ENCODE measurements around the gene GOLGA8T. TPM values are rescaled to one million over a fixed set of nuclear protein-coding genes. Genes with fewer than 3 reads are reported as not detected.
"Not testable (repeated sequence)": the region's sequence is repeated elsewhere in the genome, so short reads cannot be mapped to it uniquely, and the experiment has no call there.

GOLGA8T gene
- total and polyA plus RNA-seq, 2 experiments from 2014 or later, result 0.42 TPM; not detected in 1

DNA sequence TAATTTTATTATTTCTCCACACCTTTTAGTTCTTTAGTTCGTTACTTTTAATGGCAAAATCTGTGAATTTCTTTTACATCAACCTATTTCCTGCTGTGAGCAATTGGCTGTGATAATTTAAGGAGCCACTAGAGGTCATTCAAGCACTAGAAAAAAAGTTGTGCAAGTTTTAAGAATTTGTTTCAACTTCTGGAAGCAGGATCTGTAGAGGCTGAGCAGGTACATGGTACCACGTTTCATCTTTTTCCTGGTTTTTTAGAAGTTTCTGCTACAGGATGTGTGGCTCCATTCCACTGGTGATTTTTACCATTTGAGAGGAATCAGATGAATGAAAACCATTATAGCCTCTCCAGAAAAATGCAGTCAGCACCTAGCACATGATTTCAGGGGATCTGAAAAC is 4.8 kb upstream of the GOLGA8T start:
- H3K36me3 ChIP-seq (ENCODE audit: insufficient read depth); H3K79me2 ChIP-seq (replicated peaks; ENCODE audit: insufficient read depth); H3K27me3 Mint-ChIP-seq (ENCODE audit: insufficient read depth, low read depth, poor library complexity); H3K4me3 Mint-ChIP-seq; H3F3A ChIP-seq (replicated peaks; ENCODE audit: low read depth); H3K27me3 ChIP-seq (ENCODE audit: insufficient read depth); H3K9me3 Mint-ChIP-seq; H3K4me1 ChIP-seq (ENCODE audit: insufficient read depth); H3K4me2 ChIP-seq; H4K20me1 ChIP-seq (replicated peaks; ENCODE audit: insufficient read depth); H3K4me3 ChIP-seq; H3K36me3 Mint-ChIP-seq (ENCODE audit: low read depth); H3K9me2 ChIP-seq (ENCODE audit: insufficient read depth); H3K27ac Mint-ChIP-seq; H3K27ac ChIP-seq (ENCODE audit: low read depth); ATAC-seq; H3K4me1 Mint-ChIP-seq; H2AFZ ChIP-seq: not testable (repeated sequence)
- peak; percentile 7 for DNase-seq (ENCODE audit: low spot score)
- TF ChIP-seq CTCF (conservative IDR thresholded peaks at IDR 0.05; ENCODE audit: low read depth in 2 of 2), result peak in 1 of 2 experiments; percentile 36; a peak in 1 of 4 replicates

DNA sequence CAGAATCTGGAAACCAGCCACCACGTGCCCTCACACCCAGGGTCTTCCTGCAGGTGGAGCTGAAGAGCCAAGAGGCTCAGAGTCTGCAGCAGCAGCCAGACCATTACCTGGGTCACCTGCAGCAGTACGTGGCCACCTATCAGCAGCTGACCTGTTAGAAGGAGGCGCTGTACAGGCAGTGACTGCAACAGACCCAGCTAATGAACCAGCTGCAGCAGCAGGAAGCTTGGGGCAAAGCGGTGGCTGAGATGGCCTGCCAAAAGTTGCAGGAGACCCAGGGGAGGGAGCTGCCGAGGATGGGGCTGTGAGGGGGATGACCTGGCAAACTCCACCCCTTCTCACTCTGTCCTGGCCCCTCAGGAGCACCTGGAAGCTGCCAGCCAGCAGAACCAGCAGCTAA is 8.4 kb downstream of the GOLGA8T start:
- H3K36me3 ChIP-seq (ENCODE audit: insufficient read depth); H2AFZ ChIP-seq; H3K4me3 Mint-ChIP-seq; H3K4me2 ChIP-seq; H3K4me3 ChIP-seq; H3K27me3 ChIP-seq (ENCODE audit: insufficient read depth); H3K9me2 ChIP-seq (ENCODE audit: insufficient read depth); H3K79me2 ChIP-seq (replicated peaks; ENCODE audit: insufficient read depth); H3K36me3 Mint-ChIP-seq (ENCODE audit: low read depth); H3K4me1 ChIP-seq (ENCODE audit: insufficient read depth); DNase-seq (ENCODE audit: low spot score); H3K9me3 Mint-ChIP-seq; H3K27ac Mint-ChIP-seq; ATAC-seq; H3F3A ChIP-seq (replicated peaks; ENCODE audit: low read depth); H4K20me1 ChIP-seq (replicated peaks; ENCODE audit: insufficient read depth); H3K27me3 Mint-ChIP-seq (ENCODE audit: insufficient read depth, low read depth, poor library complexity); H3K4me1 Mint-ChIP-seq; H3K27ac ChIP-seq (ENCODE audit: low read depth): not testable (repeated sequence)
- TF ChIP-seq CTCF (conservative IDR thresholded peaks at IDR 0.05; ENCODE audit: low read depth in 2 of 2), result 0 out of 4 replicates have a peak, but pooled peaks of 1 of the 2 experiments have one; percentile 21

DNA sequence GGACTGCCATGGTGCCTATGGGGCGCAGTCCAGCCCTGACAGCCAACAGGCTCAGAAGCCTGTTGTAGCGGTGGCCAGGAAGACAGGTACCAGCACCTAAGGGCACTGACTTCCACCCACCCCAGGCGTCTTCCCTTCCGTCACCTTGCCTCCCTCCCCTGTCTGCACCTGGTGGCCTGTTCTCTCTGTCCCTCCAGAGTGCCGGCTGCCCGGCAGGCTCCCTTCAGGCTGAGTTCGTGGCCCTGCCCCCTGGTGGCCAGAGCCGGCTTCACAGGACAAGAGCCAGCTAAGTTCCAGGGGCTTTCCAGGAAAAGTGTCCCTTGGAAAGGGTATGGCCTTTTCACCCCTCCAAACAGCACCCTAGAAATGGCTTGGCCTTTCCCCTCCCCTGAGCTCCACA is 15.0 kb downstream of the GOLGA8T start:
- not testable (repeated sequence) for H3K4me2 ChIP-seq; H2AFZ ChIP-seq; H3K36me3 ChIP-seq (ENCODE audit: insufficient read depth); H3K4me1 ChIP-seq (ENCODE audit: insufficient read depth); DNase-seq (ENCODE audit: low spot score); H3F3A ChIP-seq (replicated peaks; ENCODE audit: low read depth); H3K27me3 ChIP-seq (ENCODE audit: insufficient read depth); H3K9me3 Mint-ChIP-seq; H3K27me3 Mint-ChIP-seq (ENCODE audit: insufficient read depth, low read depth, poor library complexity); H3K4me3 ChIP-seq; H3K4me3 Mint-ChIP-seq; H3K4me1 Mint-ChIP-seq; H3K79me2 ChIP-seq (replicated peaks; ENCODE audit: insufficient read depth); H3K27ac Mint-ChIP-seq; H3K36me3 Mint-ChIP-seq (ENCODE audit: low read depth); H3K9me2 ChIP-seq (ENCODE audit: insufficient read depth); H4K20me1 ChIP-seq (replicated peaks; ENCODE audit: insufficient read depth); H3K27ac ChIP-seq (ENCODE audit: low read depth)
- peak; percentile 79 for ATAC-seq

DNA sequence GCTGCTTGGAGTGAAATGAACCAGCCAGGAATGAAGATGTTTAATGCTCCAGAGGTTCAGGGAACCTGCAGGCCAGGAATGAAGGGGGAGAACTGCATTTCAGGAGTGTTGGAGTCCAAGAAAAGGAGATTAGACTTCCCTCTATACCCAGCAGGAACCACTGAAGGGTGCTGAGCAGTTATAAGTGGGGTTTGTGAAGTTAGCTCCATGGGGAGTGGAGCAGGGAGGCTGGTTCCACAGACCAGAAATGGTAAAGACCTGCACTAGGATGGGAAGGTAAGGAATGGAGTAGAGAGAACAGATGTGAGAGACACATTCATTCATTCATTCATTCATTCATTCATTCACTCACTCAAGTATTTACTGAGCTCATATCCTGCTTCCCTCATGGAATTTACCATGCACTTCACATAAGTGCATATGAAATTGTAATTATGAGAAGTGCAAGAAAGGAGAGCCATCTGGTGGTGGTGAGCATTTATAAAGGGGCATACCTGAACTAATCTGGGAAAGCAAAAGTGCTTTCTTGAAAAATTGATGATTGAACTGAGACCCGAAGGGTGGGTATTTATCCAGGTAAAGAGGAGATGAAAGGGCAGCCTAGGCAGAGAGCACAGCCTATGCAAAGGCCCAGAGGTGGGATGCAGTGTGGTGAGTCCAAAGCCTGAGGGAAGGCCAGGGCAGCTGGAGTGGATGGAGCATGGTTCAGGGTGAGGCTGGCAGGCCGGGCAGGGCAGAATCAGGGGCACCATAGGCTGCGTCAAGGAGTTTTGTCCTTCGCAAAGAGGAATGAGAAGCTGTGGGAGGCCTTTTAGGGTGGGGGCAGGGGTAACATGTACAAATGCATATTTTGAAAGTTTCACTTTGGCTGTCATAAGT is 27.9 kb downstream of the GOLGA8T start:
- not testable (repeated sequence) for H3K27me3 ChIP-seq (ENCODE audit: insufficient read depth); H3K9me2 ChIP-seq (ENCODE audit: insufficient read depth); H3K79me2 ChIP-seq (replicated peaks; ENCODE audit: insufficient read depth); H3K27ac Mint-ChIP-seq; ATAC-seq; H3K4me3 Mint-ChIP-seq; H3K4me1 ChIP-seq (ENCODE audit: insufficient read depth); H3K27ac ChIP-seq (ENCODE audit: low read depth); H3K27me3 Mint-ChIP-seq (ENCODE audit: insufficient read depth, low read depth, poor library complexity); H3F3A ChIP-seq (replicated peaks; ENCODE audit: low read depth); H3K4me3 ChIP-seq; H4K20me1 ChIP-seq (replicated peaks; ENCODE audit: insufficient read depth); H3K36me3 Mint-ChIP-seq (ENCODE audit: low read depth); H2AFZ ChIP-seq; H3K9me3 Mint-ChIP-seq; H3K4me2 ChIP-seq; H3K36me3 ChIP-seq (ENCODE audit: insufficient read depth); H3K4me1 Mint-ChIP-seq; DNase-seq (ENCODE audit: low spot score)

DNA sequence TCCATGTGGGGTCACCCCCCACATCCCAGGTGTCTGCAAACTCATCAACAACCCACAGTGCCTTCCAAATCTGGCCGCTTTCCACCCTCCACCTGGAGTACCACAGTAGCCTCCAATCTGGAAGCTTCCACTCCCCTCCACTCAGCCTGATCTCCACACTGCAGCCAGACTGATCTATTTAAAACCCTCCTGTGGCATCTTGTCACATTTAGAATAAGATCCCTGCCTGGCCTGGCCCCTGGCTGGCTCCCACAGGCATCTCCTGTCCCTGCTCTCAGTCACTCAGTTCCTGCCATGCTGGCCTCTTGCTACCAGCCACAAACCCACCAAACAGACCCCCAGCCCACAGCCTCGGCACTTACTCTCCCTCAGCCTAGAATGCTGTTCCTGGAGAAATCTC is 28.9 kb downstream of the GOLGA8T start:
- not testable (repeated sequence) for ATAC-seq; H3K27me3 Mint-ChIP-seq (ENCODE audit: insufficient read depth, low read depth, poor library complexity)

More for the DNA sequence above, 28.9 kb downstream of the GOLGA8T start:
- not testable (repeated sequence) for H3K4me1 Mint-ChIP-seq; H3K4me3 Mint-ChIP-seq; H3K79me2 ChIP-seq (replicated peaks; ENCODE audit: insufficient read depth); H2AFZ ChIP-seq; H3K27ac ChIP-seq (ENCODE audit: low read depth); H3F3A ChIP-seq (replicated peaks; ENCODE audit: low read depth); H3K4me1 ChIP-seq (ENCODE audit: insufficient read depth); H3K4me2 ChIP-seq; H3K9me2 ChIP-seq (ENCODE audit: insufficient read depth); H3K27me3 ChIP-seq (ENCODE audit: insufficient read depth); DNase-seq (ENCODE audit: low spot score); H3K36me3 Mint-ChIP-seq (ENCODE audit: low read depth); H4K20me1 ChIP-seq (replicated peaks; ENCODE audit: insufficient read depth); H3K27ac Mint-ChIP-seq; H3K4me3 ChIP-seq; H3K9me3 Mint-ChIP-seq; H3K36me3 ChIP-seq (ENCODE audit: insufficient read depth)
